AG20443 (cell line): Measurements from ENCODE around the gene CT45A6.
"Not testable (repeated sequence)": the region's sequence is repeated elsewhere in the genome, so short reads cannot be mapped to it uniquely, and the experiment has no call there.

ENCODE experiments used
- DNase-seq: peaks from one replicate; pipeline ENCODE4 v3.0.0; 2012; ENCODE audit warnings: low spot score, mixed read lengths

CT45A6 gene

GRCh38 chrX:135802687-135803086, at the start of gene CT45A6:
Gene CT45A6 (minus strand): TSS chrX:135802787. CDS start chrX:135798993, 3,794 bp downstream.
- not testable (repeated sequence) for DNase-seq

- DNase-seq, result not testable (repeated sequence)
Measured at GRCh38 chrX:135837180-135837579, 34.6 kb upstream of the CT45A6 start, which contains the start of gene CT45A7. Gene CT45A7 (minus strand): TSS chrX:135837280. CDS start chrX:135833533, 3,747 bp downstream.

GRCh38 chrX:135819912-135820311, 17.3 kb upstream of the CT45A6 start, which contains the start of gene CT45A2:
Gene CT45A2 (minus strand): TSS chrX:135820012. CDS start chrX:135816265, 3,747 bp downstream.
- not testable (repeated sequence) for DNase-seq

- not testable (repeated sequence) for DNase-seq
Measured at GRCh38 chrX:135785403-135785802, 17.2 kb downstream of the CT45A6 start, which contains the start of gene CT45A5. Gene CT45A5 (minus strand): TSS chrX:135785503. CDS start chrX:135781729, 3,774 bp downstream.

GRCh38 chrX:135768091-135768490, 34.5 kb downstream of the CT45A6 start, which contains the start of gene CT45A3:
Gene CT45A3 (minus strand): TSS chrX:135768191. CDS start chrX:135764444, 3,747 bp downstream.
- not testable (repeated sequence) for DNase-seq

- not testable (repeated sequence) for DNase-seq
Measured at GRCh38 chrX:135744739-135745138, 57.8 kb downstream of the CT45A6 start.
